WTC11 (cell line): ENCODE results near the gene RAD51. TPM values are rescaled to one million over a fixed set of nuclear protein-coding genes. Genes with fewer than 3 reads are reported as not detected.

Experiments used
- ATAC-seq: fragments of 200-7000 bp; cut with Tn5 transposase; 2 replicates; pipeline ENCODE4 v1.10.0; 2021; ENCODE audit warnings: mild to moderate bottlenecking, moderate library complexity
- CTCF ChIA-PET: fragments of 300-600 bp; sonication (Branson Sonifier 250); formaldehyde crosslinking; loops from one replicate; lab custom pipeline; 2021; ENCODE audit warnings: antibody characterized with exemption; lab: Charles Lee
- POLR2A ChIA-PET: fragments of 350-600 bp; sonication (Branson Sonifier 250); formaldehyde crosslinking; loops from one replicate; lab custom pipeline; 2021; ENCODE audit warnings: antibody characterized with exemption; lab: Charles Lee
- DNase-seq: peaks from one replicate; pipeline ENCODE4 v3.0.0; 2021; ENCODE audit warnings: low spot score
- H3K27ac Mint-ChIP-seq: 2 replicates; pipeline ENCODE4 v1.8.0; 2021; ENCODE audit warnings: mixed read lengths
- H3K27me3 Mint-ChIP-seq: 2 replicates; pipeline ENCODE4 v1.8.0; 2021; ENCODE audit warnings: low read depth, mild to moderate bottlenecking, moderate library complexity, mixed read lengths
- H3K36me3 Mint-ChIP-seq: 2 replicates; pipeline ENCODE4 v1.8.0; 2021; ENCODE audit warnings: mixed read lengths
- H3K4me1 Mint-ChIP-seq: 2 replicates; pipeline ENCODE4 v1.8.0; 2022; ENCODE audit warnings: mixed read lengths
- H3K4me3 Mint-ChIP-seq: 2 replicates; pipeline ENCODE4 v1.8.0; 2021; ENCODE audit warnings: mild to moderate bottlenecking, moderate library complexity, mixed read lengths
- H3K9me3 Mint-ChIP-seq: 2 replicates; pipeline ENCODE4 v1.8.0; 2021; ENCODE audit warnings: mixed read lengths
- ATF1 ChIP-seq: sonication (generic); formaldehyde crosslinking; IDR thresholded peaks from 2 replicates; pipeline ENCODE4 v1.8.1; 2023; ENCODE audit warnings: mild to moderate bottlenecking, moderate library complexity, missing genetic modification reagents
- CREB1 ChIP-seq: sonication (generic); formaldehyde crosslinking; IDR thresholded peaks from 2 replicates; pipeline ENCODE4 v1.8.0; 2023; ENCODE audit warnings: mild to moderate bottlenecking, missing genetic modification reagents
- CREM ChIP-seq: sonication (generic); formaldehyde crosslinking; IDR thresholded peaks from 2 replicates; pipeline ENCODE4 v1.8.1; 2022; ENCODE audit warnings: mild to moderate bottlenecking, missing genetic modification reagents, moderate library complexity
- FOXK1 ChIP-seq: sonication (generic); formaldehyde crosslinking; IDR thresholded peaks from 2 replicates; pipeline ENCODE4 v1.8.0; 2022; ENCODE audit warnings: mild to moderate bottlenecking, moderate library complexity, missing genetic modification reagents
- FOXP1 ChIP-seq: sonication (generic); formaldehyde crosslinking; IDR thresholded peaks from 2 replicates; pipeline ENCODE4 v1.8.0; 2022; ENCODE audit warnings: missing genetic modification reagents, mild to moderate bottlenecking, moderate library complexity, borderline replicate concordance
- MYBL2 ChIP-seq: sonication (generic); formaldehyde crosslinking; IDR thresholded peaks from 2 replicates; pipeline ENCODE4 v1.8.1; 2023; ENCODE audit warnings: mild to moderate bottlenecking, moderate library complexity, missing genetic modification reagents
- NFATC4 ChIP-seq: fragments of 250-450 bp; sonication (Bioruptor Pico); IDR thresholded peaks from 2 replicates; pipeline ENCODE4 v1.9.0; 2021; ENCODE audit warnings: mild to moderate bottlenecking
- RORB ChIP-seq: fragments of 250-450 bp; sonication (Bioruptor Pico); IDR thresholded peaks from 2 replicates; pipeline ENCODE4 v1.9.0; 2021; ENCODE audit warnings: mild to moderate bottlenecking
- SP1 ChIP-seq: sonication (generic); formaldehyde crosslinking; conservative IDR thresholded peaks from 2 replicates; pipeline ENCODE4 v1.8.1; 2022; ENCODE audit warnings: missing genetic modification reagents
- ZBTB21 ChIP-seq: sonication (generic); formaldehyde crosslinking; IDR thresholded peaks from 2 replicates; pipeline ENCODE4 v1.8.1; 2023; ENCODE audit warnings: mild to moderate bottlenecking, missing genetic modification reagents, borderline replicate concordance
- ZNF232 ChIP-seq: sonication (generic); formaldehyde crosslinking; IDR thresholded peaks from 2 replicates; pipeline ENCODE4 v1.8.0; 2022; ENCODE audit warnings: mild to moderate bottlenecking, missing genetic modification reagents
- ZNF263 ChIP-seq: sonication (generic); formaldehyde crosslinking; IDR thresholded peaks from 2 replicates; pipeline ENCODE4 v1.8.1; 2022; ENCODE audit warnings: low read depth, mild to moderate bottlenecking, moderate library complexity, missing genetic modification reagents
- total RNA-seq: library from RNA; stranded (reverse); gene quantifications from 3 replicates; pipeline ENCODE4 v1.2.3, GENCODE V29; 2021
- TF ChIP-seq, protein P1 (sequence below): sonication (generic); formaldehyde crosslinking; IDR thresholded peaks from 2 replicates; pipeline ENCODE4 v1.8.0; 2022; ENCODE audit warnings: mild to moderate bottlenecking, missing genetic modification reagents
- TF ChIP-seq, protein P2 (sequence below): sonication (generic); formaldehyde crosslinking; IDR thresholded peaks from 2 replicates; pipeline ENCODE4 v1.8.1; 2023; ENCODE audit warnings: mild to moderate bottlenecking, missing genetic modification reagents, borderline replicate concordance
- TF ChIP-seq, protein P3 (sequence below): sonication (generic); formaldehyde crosslinking; IDR thresholded peaks from 2 replicates; pipeline ENCODE4 v1.8.1; 2022; ENCODE audit warnings: mild to moderate bottlenecking, missing genetic modification reagents, moderate library complexity, borderline replicate concordance
- TF ChIP-seq, protein P4 (sequence below): sonication (generic); formaldehyde crosslinking; IDR thresholded peaks from 2 replicates; pipeline ENCODE4 v1.8.1; 2022; ENCODE audit warnings: low read depth, mild to moderate bottlenecking, moderate library complexity, missing genetic modification reagents, borderline replicate concordance
- TF ChIP-seq, protein P5 (sequence below): sonication (generic); formaldehyde crosslinking; IDR thresholded peaks from 2 replicates; pipeline ENCODE4 v1.8.0; 2022; ENCODE audit warnings: mild to moderate bottlenecking, missing genetic modification reagents
- TF ChIP-seq, protein P6 (sequence below): sonication (generic); formaldehyde crosslinking; IDR thresholded peaks from 2 replicates; pipeline ENCODE4 v1.8.0; 2022; ENCODE audit warnings: mild to moderate bottlenecking, missing genetic modification reagents
- TF ChIP-seq, protein P7 (sequence below): sonication (generic); formaldehyde crosslinking; IDR thresholded peaks from 2 replicates; pipeline ENCODE4 v1.8.1; 2022; ENCODE audit warnings: mild to moderate bottlenecking, moderate library complexity, missing genetic modification reagents

The RAD51 gene
- total RNA-seq, 1 experiment from 2014 or later, result 36.4 TPM

DNA sequence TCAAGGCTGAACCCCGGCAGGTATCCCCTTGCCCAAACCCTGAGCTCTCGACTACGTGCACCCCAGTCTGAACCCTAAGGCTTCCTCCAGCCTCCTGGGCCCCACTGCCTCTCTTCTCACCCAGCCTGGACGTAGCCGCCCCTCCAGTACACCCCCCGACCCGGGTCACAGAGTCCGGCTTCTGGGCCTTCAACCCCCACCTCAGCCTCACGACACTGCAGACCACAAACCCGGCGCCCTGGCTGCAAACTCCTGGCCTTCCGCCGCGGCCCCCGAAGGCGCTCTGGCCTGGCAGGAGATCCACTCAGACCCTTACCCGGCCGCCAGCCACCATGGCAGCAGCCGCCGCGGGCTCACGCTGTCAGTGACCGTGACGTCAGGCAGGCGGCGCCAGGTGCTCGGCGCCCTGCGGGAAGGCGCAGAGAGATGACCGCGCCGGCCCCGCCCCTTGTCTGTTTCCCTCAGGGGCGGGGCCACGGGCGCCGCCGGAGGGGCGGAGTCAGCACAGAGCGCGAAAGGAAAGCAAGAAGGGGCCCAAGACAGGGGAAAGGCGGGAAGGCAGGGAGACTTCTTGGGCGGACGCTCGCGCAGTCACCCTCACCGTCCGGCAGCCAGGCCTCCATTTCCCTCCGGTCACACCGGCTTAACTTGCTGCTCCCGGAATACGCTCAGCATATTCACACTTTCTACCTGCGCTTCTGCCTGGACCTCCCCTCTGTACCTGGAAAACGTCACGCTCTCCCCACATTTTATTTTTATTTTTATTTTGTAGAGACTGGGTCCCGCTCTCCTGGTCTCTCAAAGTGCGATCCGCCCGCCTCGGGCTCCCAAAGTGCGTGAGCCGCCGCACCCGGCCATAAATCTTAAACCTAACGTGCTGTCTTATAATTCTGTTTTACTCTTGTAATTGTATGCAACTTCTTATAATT is 60.2 kb downstream of the RAD51 start, which contains the start of gene RMDN3:
Gene RMDN3, minus strand, starts transcription at position 372 of the 929 bp plus-strand sequence. CDS start 471 bp downstream, outside the sequence.
- Mint-ChIP-seq H3K4me3 (peak within 1 kb of the TSS; percentile 87), H3K9me3 (no peaks in the 10 kb centered on the region)

More for the DNA sequence above, 60.2 kb downstream of the RAD51 start, which contains the start of gene RMDN3:
- no peaks in the 10 kb centered on the region for H3K27me3 Mint-ChIP-seq
- H3K27ac Mint-ChIP-seq, result peak within 1 kb of the TSS; percentile 99
- peak; percentile 94 for ATAC-seq
- TF ChIP-seq ZNF232 (CRISPR knock-in tag) (peak; percentile 85), CREB1 (peak; percentile 90), FOXP1 (CRISPR knock-in tag) (peak; percentile 52; the same call in 1 of the 2 replicates), ZNF263 (CRISPR knock-in tag) (no peak), ZBTB21 (CRISPR knock-in tag) (no peak), ATF1 (no peak; the same call in 1 of the 2 replicates), MYBL2 (peak; percentile 78), CREM (CRISPR knock-in tag) (peak; percentile 99), FOXK1 (CRISPR knock-in tag) (peak; percentile 92), RORB (no peak), SP1 (CRISPR knock-in tag) (peak; percentile 99), NFATC4 (peak; percentile 62; the same call in 1 of the 2 replicates)
- TF ChIP-seq, protein P1, sequence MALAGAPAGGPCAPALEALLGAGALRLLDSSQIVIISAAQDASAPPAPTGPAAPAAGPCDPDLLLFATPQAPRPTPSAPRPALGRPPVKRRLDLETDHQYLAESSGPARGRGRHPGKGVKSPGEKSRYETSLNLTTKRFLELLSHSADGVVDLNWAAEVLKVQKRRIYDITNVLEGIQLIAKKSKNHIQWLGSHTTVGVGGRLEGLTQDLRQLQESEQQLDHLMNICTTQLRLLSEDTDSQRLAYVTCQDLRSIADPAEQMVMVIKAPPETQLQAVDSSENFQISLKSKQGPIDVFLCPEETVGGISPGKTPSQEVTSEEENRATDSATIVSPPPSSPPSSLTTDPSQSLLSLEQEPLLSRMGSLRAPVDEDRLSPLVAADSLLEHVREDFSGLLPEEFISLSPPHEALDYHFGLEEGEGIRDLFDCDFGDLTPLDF (CRISPR knock-in tag), result 0 out of 2 replicates have a peak, but pooled peaks have one; percentile 67
- TF ChIP-seq, protein P2, sequence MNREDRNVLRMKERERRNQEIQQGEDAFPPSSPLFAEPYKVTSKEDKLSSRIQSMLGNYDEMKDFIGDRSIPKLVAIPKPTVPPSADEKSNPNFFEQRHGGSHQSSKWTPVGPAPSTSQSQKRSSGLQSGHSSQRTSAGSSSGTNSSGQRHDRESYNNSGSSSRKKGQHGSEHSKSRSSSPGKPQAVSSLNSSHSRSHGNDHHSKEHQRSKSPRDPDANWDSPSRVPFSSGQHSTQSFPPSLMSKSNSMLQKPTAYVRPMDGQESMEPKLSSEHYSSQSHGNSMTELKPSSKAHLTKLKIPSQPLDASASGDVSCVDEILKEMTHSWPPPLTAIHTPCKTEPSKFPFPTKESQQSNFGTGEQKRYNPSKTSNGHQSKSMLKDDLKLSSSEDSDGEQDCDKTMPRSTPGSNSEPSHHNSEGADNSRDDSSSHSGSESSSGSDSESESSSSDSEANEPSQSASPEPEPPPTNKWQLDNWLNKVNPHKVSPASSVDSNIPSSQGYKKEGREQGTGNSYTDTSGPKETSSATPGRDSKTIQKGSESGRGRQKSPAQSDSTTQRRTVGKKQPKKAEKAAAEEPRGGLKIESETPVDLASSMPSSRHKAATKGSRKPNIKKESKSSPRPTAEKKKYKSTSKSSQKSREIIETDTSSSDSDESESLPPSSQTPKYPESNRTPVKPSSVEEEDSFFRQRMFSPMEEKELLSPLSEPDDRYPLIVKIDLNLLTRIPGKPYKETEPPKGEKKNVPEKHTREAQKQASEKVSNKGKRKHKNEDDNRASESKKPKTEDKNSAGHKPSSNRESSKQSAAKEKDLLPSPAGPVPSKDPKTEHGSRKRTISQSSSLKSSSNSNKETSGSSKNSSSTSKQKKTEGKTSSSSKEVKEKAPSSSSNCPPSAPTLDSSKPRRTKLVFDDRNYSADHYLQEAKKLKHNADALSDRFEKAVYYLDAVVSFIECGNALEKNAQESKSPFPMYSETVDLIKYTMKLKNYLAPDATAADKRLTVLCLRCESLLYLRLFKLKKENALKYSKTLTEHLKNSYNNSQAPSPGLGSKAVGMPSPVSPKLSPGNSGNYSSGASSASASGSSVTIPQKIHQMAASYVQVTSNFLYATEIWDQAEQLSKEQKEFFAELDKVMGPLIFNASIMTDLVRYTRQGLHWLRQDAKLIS, result peak; percentile 62; the same call in 1 of the 2 replicates
- TF ChIP-seq, protein P3, sequence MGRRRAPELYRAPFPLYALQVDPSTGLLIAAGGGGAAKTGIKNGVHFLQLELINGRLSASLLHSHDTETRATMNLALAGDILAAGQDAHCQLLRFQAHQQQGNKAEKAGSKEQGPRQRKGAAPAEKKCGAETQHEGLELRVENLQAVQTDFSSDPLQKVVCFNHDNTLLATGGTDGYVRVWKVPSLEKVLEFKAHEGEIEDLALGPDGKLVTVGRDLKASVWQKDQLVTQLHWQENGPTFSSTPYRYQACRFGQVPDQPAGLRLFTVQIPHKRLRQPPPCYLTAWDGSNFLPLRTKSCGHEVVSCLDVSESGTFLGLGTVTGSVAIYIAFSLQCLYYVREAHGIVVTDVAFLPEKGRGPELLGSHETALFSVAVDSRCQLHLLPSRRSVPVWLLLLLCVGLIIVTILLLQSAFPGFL, result no peak
- TF ChIP-seq, protein P4, sequence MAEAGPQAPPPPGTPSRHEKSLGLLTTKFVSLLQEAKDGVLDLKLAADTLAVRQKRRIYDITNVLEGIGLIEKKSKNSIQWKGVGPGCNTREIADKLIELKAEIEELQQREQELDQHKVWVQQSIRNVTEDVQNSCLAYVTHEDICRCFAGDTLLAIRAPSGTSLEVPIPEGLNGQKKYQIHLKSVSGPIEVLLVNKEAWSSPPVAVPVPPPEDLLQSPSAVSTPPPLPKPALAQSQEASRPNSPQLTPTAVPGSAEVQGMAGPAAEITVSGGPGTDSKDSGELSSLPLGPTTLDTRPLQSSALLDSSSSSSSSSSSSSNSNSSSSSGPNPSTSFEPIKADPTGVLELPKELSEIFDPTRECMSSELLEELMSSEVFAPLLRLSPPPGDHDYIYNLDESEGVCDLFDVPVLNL (CRISPR knock-in tag), result peak; percentile 83
- TF ChIP-seq, protein P5, sequence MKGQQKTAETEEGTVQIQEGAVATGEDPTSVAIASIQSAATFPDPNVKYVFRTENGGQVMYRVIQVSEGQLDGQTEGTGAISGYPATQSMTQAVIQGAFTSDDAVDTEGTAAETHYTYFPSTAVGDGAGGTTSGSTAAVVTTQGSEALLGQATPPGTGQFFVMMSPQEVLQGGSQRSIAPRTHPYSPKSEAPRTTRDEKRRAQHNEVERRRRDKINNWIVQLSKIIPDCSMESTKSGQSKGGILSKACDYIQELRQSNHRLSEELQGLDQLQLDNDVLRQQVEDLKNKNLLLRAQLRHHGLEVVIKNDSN (CRISPR knock-in tag), result no peak; the same call in 1 of the 2 replicates
- TF ChIP-seq, protein P6, sequence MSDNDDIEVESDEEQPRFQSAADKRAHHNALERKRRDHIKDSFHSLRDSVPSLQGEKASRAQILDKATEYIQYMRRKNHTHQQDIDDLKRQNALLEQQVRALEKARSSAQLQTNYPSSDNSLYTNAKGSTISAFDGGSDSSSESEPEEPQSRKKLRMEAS, result peak; percentile 65; the same call in 1 of the 2 replicates
- TF ChIP-seq, protein P7, sequence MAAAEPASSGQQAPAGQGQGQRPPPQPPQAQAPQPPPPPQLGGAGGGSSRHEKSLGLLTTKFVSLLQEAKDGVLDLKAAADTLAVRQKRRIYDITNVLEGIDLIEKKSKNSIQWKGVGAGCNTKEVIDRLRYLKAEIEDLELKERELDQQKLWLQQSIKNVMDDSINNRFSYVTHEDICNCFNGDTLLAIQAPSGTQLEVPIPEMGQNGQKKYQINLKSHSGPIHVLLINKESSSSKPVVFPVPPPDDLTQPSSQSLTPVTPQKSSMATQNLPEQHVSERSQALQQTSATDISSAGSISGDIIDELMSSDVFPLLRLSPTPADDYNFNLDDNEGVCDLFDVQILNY, result peak; percentile 97
- TF ChIP-seq, all 79 proteins: peak for 13
- ChIA-PET POLR2A (no interaction called here), CTCF (no interaction called here)
- peak; percentile 95 for DNase-seq
- Mint-ChIP-seq H3K36me3 (peaks cover 5% of the 10 kb centered on the region; the same call in 1 of the 2 replicates), H3K4me1 (peaks cover 11% of the 10 kb centered on the region; the same call in 1 of the 2 replicates)
